Measurements from ENCODE around the gene CD22.

GRCh38 chr19:35363001-35363590 lies 34.1 kb downstream of the CD22 start:
- TF ChIP-seq CTCF (conservative IDR thresholded peaks at IDR 0.05; ENCODE audit: low read depth, low read length) (no peak), EZH2 (IDR thresholded peaks at IDR 0.05; ENCODE audit: borderline replicate concordance, low read depth, low read length, poor library complexity, severe bottlenecking) (no peak)
